Naive thymus-derived CD8-positive, alpha-beta T cell (primary cell): ENCODE results near the gene PITPNM2. TPM values are rescaled to one million over a fixed set of nuclear protein-coding genes. Genes with fewer than 3 reads are reported as not detected.

Source experiments
- ATAC-seq, 2 donors: fragments of 150-1000 bp; cut with Tn5 transposase in 1 of 2; sonication (Bioruptor Pico), chemical (Tn5 transposase) in 1 of 2; 1 replicate in 1 of 2; 2 replicates in 1 of 2; pipeline ENCODE4 v1.10.0; 2021; ENCODE audit warnings: mild to moderate bottlenecking in 2 of 2, moderate library complexity in 2 of 2
- POLR2A ChIA-PET: fragments of 350-600 bp; sonication (Branson Sonifier 250); formaldehyde crosslinking; loops from one replicate; lab custom pipeline; 2021; ENCODE audit warnings: antibody characterized with exemption; lab: Charles Lee
- DNase-seq, 10 donors: peaks; one replicate each; pipeline versions ENCODE4 v3.0.0 to v3.0.0-alpha.2; 2020 to 2022
- H3K27ac Mint-ChIP-seq, 10 donors: one replicate each; pipeline ENCODE4 v1.8.0; 2020 to 2022; ENCODE audit warnings: mild to moderate bottlenecking in 10 of 10, mixed read lengths in 10 of 10, moderate library complexity in 4 of 10, inconsistent platforms in 1 of 10
- H3K27me3 Mint-ChIP-seq, 5 donors: one replicate each; pipeline ENCODE4 v1.8.0; 2021 to 2022; ENCODE audit warnings: mixed read lengths in 5 of 5
- H3K36me3 Mint-ChIP-seq, 3 donors: one replicate each; pipeline ENCODE4 v1.8.0; 2020 to 2022; ENCODE audit warnings: mixed read lengths in 3 of 3, mild to moderate bottlenecking in 2 of 3, inconsistent platforms in 1 of 3
- H3K4me1 Mint-ChIP-seq, 4 donors: one replicate each; pipeline ENCODE4 v1.8.0; 2021 to 2022; ENCODE audit warnings: mixed read lengths in 4 of 4
- H3K4me3 Mint-ChIP-seq, 10 donors: one replicate each; pipeline ENCODE4 v1.8.0; 2020 to 2022; ENCODE audit warnings: mild to moderate bottlenecking in 10 of 10, mixed read lengths in 10 of 10, moderate library complexity in 6 of 10, inconsistent platforms in 1 of 10
- H3K9me3 Mint-ChIP-seq, 9 donors: one replicate each; pipeline ENCODE4 v1.8.0; 2020 to 2022; ENCODE audit warnings: mixed read lengths in 9 of 9, mild to moderate bottlenecking in 3 of 9, inconsistent platforms in 1 of 9, moderate library complexity in 1 of 9
- polyA plus RNA-seq, 3 donors: library from polyadenylated mRNA; unstranded; fragments of 300-500 nt; fragmentation: Illumina TruSeq; gene quantifications; one replicate each; pipeline ENCODE4 v1.2.3, GENCODE V29; 2021
- total RNA-seq, 8 experiments: library from RNA in 2 of 8; stranded (reverse) in 2 of 8; gene quantifications; one replicate each; pipeline ENCODE4 v1.2.3 and lab custom pipeline; 2021 to 2026

Gene PITPNM2
- total and polyA plus RNA-seq, 5 experiments from 2014 or later: 4.0 to 42.7 (median 6.3) TPM

- Mint-ChIP-seq H3K36me3 (peaks cover 0 to 4% (median 0%) of the 10 kb centered on the region in 3 donors), H3K4me3 (peak overlapping the region in 1 of 10 donors; percentile 25), H3K27me3 (no peaks in the 10 kb centered on the region), H3K4me1 (peaks cover 42 to 77% (median 65%) of the 10 kb centered on the region in 4 donors), H3K27ac (peak overlapping the region in 7 of 10 donors; percentile 2 to 81 (median 24)), H3K9me3 (no peaks in the 10 kb centered on the region)
- POLR2A ChIA-PET: interaction anchor here (0.6 to 2.3 kb wide), 5 partner anchors 19 to 50 kb away, joined by 3 to 10 read pairs (median 6); no protein-coding TSS in a partner anchor
- ATAC-seq (no peak), DNase-seq (no peak)
These were observed 7.0 kb downstream of the PITPNM2 start for GRCh38 chr12:123143736-123144461.

GRCh38 chr12:123142921-123143735 lies 7.8 kb downstream of the PITPNM2 start:
- Mint-ChIP-seq H3K27me3 (no peaks in the 10 kb centered on the region), H3K27ac (peak overlapping the region in 7 of 10 donors; percentile 13 to 86 (median 38))
- POLR2A ChIA-PET: interaction anchor here (0.8 to 2.3 kb wide), 5 partner anchors 18 to 68 kb away, joined by 3 to 10 read pairs (median 6); no protein-coding TSS in a partner anchor

GRCh38 chr12:123142518-123142840 lies 8.4 kb downstream of the PITPNM2 start:
- H3K4me1 Mint-ChIP-seq: peaks cover 32 to 65% (median 52%) of the 10 kb centered on the region in 4 donors
- peak overlapping the region in 5 of 10 donors; percentile 30 to 77 (median 38) for H3K27ac Mint-ChIP-seq
- POLR2A ChIA-PET: interaction anchor here (0.9 to 3.5 kb wide), 4 partner anchors 22 to 90 kb away, joined by 4 to 10 read pairs (median 6); partner anchors contain the start of genes MPHOSPH9 and MTRFR
- H3K4me3 Mint-ChIP-seq: no peak overlapping the region
- ATAC-seq: no peak
- DNase-seq: no peak
- H3K27me3 Mint-ChIP-seq: no peaks in the 10 kb centered on the region
- H3K9me3 Mint-ChIP-seq: no peaks in the 10 kb centered on the region
- peaks cover 0 to 11% (median 0%) of the 10 kb centered on the region in 3 donors for H3K36me3 Mint-ChIP-seq

More at GRCh38 chr12:123142921-123143735, 7.8 kb downstream of the PITPNM2 start:
- Mint-ChIP-seq H3K4me3 (no peak overlapping the region), H3K36me3 (peaks cover 0 to 4% (median 0%) of the 10 kb centered on the region in 3 donors), H3K9me3 (no peaks in the 10 kb centered on the region), H3K4me1 (peaks cover 34 to 71% (median 57%) of the 10 kb centered on the region in 4 donors)
- ATAC-seq (peak in 1 of 2 donors; percentile 53), DNase-seq (no peak)

GRCh38 chr12:123141615-123142517 lies 9.0 kb downstream of the PITPNM2 start:
- H3K27ac Mint-ChIP-seq: peak overlapping the region in 5 of 10 donors; percentile 25 to 73 (median 48)

GRCh38 chr12:123140676-123141614 lies 9.9 kb downstream of the PITPNM2 start:
- peak overlapping the region in 9 of 10 donors; percentile 20 to 87 (median 57) for H3K27ac Mint-ChIP-seq
- peaks cover 0 to 16% (median 0%) of the 10 kb centered on the region in 3 donors for H3K36me3 Mint-ChIP-seq
- H3K9me3 Mint-ChIP-seq: no peaks in the 10 kb centered on the region
- POLR2A ChIA-PET: interaction anchor here (0.7 to 3.5 kb wide), 3 partner anchors 20 to 25 kb away, joined by 3 to 10 read pairs (median 4); no protein-coding TSS in a partner anchor
- ATAC-seq (no peak), DNase-seq (no peak)
- H3K4me3 Mint-ChIP-seq: no peak overlapping the region
- peaks cover 27 to 59% (median 46%) of the 10 kb centered on the region in 4 donors for H3K4me1 Mint-ChIP-seq
- no peaks in the 10 kb centered on the region for H3K27me3 Mint-ChIP-seq

More at GRCh38 chr12:123141615-123142517, 9.0 kb downstream of the PITPNM2 start:
- H3K36me3 Mint-ChIP-seq: peaks cover 0 to 16% (median 0%) of the 10 kb centered on the region in 3 donors
- DNase-seq (no peak), ATAC-seq (no peak)
- H3K4me1 Mint-ChIP-seq: peaks cover 29 to 60% (median 47%) of the 10 kb centered on the region in 4 donors
- POLR2A ChIA-PET: interaction anchor here (0.6 to 3.5 kb wide), 6 partner anchors 20 to 91 kb away, joined by 3 to 10 read pairs (median 4); partner anchors contain the start of genes MPHOSPH9 and MTRFR
- H3K27me3 Mint-ChIP-seq: no peaks in the 10 kb centered on the region
- H3K4me3 Mint-ChIP-seq: peak overlapping the region in 1 of 10 donors; percentile 45
- H3K9me3 Mint-ChIP-seq: no peaks in the 10 kb centered on the region

- Mint-ChIP-seq H3K9me3 (peaks cover 0 to 2% (median 0%) of the 10 kb centered on the region in 9 donors), H3K27me3 (no peaks in the 10 kb centered on the region), H3K4me3 (peak overlapping the region in 1 of 10 donors; percentile 30), H3K27ac (peak overlapping the region; percentile 43 to 87 (median 64)), H3K4me1 (peaks cover 24 to 59% (median 44%) of the 10 kb centered on the region in 4 donors), H3K36me3 (peaks cover 0 to 15% (median 2%) of the 10 kb centered on the region in 3 donors)
- DNase-seq (no peak), ATAC-seq (peak in 1 of 2 donors; percentile 25)
- POLR2A ChIA-PET: interaction anchor here (3.5 kb wide), 1 partner anchor 20 kb away, joined by 10 read pairs; no protein-coding TSS in a partner anchor
These were observed 10.8 kb downstream of the PITPNM2 start for GRCh38 chr12:123139926-123140675.

GRCh38 chr12:123135688-123136087 lies 15.2 kb downstream of the PITPNM2 start:
- Mint-ChIP-seq H3K27ac (peak overlapping the region in 6 of 10 donors; percentile 3 to 77 (median 46)), H3K4me3 (no peak overlapping the region), H3K36me3 (peaks cover 0 to 12% (median 2%) of the 10 kb centered on the region in 3 donors), H3K4me1 (peaks cover 19 to 59% (median 49%) of the 10 kb centered on the region in 4 donors), H3K9me3 (peaks cover 0 to 2% (median 0%) of the 10 kb centered on the region in 9 donors), H3K27me3 (no peaks in the 10 kb centered on the region)
- DNase-seq (no peak), ATAC-seq (no peak)
- POLR2A ChIA-PET: interaction anchor here (0.8 to 1.5 kb wide), 4 partner anchors 15 to 103 kb away, joined by 3 to 10 read pairs (median 5); partner anchors contain the start of genes MPHOSPH9 and MTRFR

GRCh38 chr12:123134826-123135225 lies 16.1 kb downstream of the PITPNM2 start:
- POLR2A ChIA-PET: interaction anchor here (0.8 to 1.5 kb wide), 6 partner anchors 10 to 98 kb away, joined by 3 to 10 read pairs (median 4); partner anchors contain the start of genes MPHOSPH9 and MTRFR
- peak overlapping the region in 8 of 10 donors; percentile 31 to 72 (median 56) for H3K27ac Mint-ChIP-seq
- peak overlapping the region in 1 of 10 donors; percentile 2 for H3K4me3 Mint-ChIP-seq
- H3K27me3 Mint-ChIP-seq: no peaks in the 10 kb centered on the region
- H3K36me3 Mint-ChIP-seq: peaks cover 0 to 12% (median 2%) of the 10 kb centered on the region in 3 donors
- ATAC-seq: no peak
- DNase-seq: no peak
- H3K9me3 Mint-ChIP-seq: peaks cover 0 to 2% (median 0%) of the 10 kb centered on the region in 9 donors
- peaks cover 15 to 55% (median 47%) of the 10 kb centered on the region in 4 donors for H3K4me1 Mint-ChIP-seq

GRCh38 chr12:123134271-123134671 lies 16.6 kb downstream of the PITPNM2 start:
- DNase-seq (no peak), ATAC-seq (no peak)
- Mint-ChIP-seq H3K27ac (peak overlapping the region in 6 of 10 donors; percentile 3 to 93 (median 42)), H3K4me1 (peaks cover 12 to 54% (median 47%) of the 10 kb centered on the region in 4 donors), H3K36me3 (peaks cover 0 to 12% (median 2%) of the 10 kb centered on the region in 3 donors), H3K4me3 (no peak overlapping the region), H3K9me3 (peaks cover 0 to 2% (median 0%) of the 10 kb centered on the region in 9 donors), H3K27me3 (no peaks in the 10 kb centered on the region)
- POLR2A ChIA-PET: interaction anchor here (0.9 to 1.4 kb wide), 4 partner anchors 9 to 18 kb away, joined by 3 to 10 read pairs (median 4); no protein-coding TSS in a partner anchor
